HG03175 (cell line): ENCODE measurements around the gene KLHL40.
"Not testable (repeated sequence)": the region's sequence is repeated elsewhere in the genome, so short reads cannot be mapped to it uniquely, and the experiment has no call there.

Source experiments
- ATAC-seq: cut with Tn5 transposase; IDR thresholded peaks from one replicate; pipeline ENCODE4 v1.9.1; 2021; ENCODE audit warnings: mild to moderate bottlenecking, moderate library complexity; ENCODE audit not compliant: unreplicated experiment

KLHL40 gene

GRCh38 chr3:42717306-42717705 is 32.0 kb downstream of the KLHL40 start:
- ATAC-seq, result no peak

- no peak for ATAC-seq
These were observed 33.0 kb downstream of the KLHL40 start for GRCh38 chr3:42718338-42718737.

DNA sequence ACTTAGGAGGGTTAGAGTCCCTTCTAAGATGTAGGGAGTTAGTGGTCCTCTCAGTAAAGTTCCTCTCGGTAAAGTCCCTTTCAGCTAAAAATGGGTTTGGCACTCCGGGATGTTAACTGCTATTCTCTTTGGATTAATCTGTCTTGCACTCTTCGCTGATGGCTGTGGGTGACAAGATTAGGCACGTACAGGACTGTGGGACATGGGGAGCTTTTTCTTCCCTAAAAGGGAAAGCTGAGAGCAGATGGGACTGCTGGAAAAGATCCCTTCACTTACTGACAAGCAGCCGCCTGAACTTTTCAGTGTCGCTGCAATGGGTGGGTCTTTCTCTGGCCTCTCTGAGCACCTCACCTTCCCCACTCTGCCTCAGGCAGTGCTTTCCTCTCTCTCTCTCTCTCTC is 33.7 kb downstream of the KLHL40 start:
- ATAC-seq, result no peak

- no peak for ATAC-seq
These were observed 34.8 kb downstream of the KLHL40 start for GRCh38 chr3:42720126-42720525.

- ATAC-seq, result no peak
These were observed 36.4 kb downstream of the KLHL40 start for GRCh38 chr3:42721690-42722089.

DNA sequence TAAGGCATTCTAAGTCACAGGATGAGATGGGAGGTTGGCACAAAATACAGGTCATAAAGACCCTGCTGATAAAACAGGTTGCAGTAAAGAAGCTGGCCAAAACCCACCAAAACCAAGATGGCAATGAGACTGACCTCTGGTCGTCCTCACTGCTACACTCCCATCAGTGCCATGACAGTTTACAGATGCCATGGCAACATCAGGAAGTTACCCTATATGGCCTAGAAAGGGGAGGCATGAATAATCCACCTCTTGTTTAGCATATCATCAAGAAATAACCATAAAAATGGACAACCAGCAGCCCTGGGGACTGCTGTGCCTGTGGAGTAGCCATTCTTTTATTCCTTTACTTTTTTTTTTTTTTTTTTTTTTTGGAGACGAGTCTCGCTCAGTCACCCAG is 37.1 kb downstream of the KLHL40 start:
- not testable (repeated sequence) for ATAC-seq

- ATAC-seq, result no peak
These were observed 37.9 kb downstream of the KLHL40 start for GRCh38 chr3:42723219-42723618.

DNA sequence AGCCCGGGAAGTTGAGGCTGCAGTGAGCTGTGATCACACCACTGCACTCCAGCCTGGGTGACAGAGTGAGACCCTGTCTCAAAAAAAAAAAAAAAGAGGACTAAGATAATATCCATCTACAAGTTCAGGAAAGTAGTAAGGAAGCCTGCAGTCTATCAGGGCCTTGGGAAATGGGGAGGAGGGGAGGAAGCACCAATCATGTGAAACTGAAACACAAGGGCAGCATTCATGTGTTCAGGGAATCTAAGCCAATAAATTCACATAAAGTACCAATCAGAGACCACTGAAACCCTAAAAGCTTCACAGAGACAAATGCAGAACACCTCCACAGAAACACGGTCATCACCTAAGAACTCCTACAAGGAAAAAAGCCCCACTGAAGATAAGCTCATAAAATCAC is 40.1 kb downstream of the KLHL40 start:
- no peak for ATAC-seq

DNA sequence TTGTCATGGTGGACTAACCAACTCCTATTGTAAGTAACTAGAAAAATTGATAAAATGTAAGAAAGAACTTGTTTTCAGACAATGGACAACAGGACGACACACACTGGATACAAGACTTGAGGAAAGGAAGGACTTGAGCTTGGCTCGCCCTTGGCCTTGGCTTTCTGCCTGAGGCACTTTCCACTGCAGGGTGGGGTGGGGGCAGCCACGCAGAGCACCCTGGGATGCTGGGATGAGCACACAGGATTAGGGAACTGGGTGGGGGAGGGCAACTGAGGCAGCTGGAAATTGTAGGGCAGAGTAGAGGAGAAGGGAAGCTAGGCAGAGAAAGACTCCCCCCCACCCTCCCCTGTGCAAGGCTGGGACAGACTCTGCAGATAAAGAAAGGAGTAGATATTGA is 42.7 kb downstream of the KLHL40 start:
- no peak for ATAC-seq

GRCh38 chr3:42728668-42729364 is 43.5 kb downstream of the KLHL40 start:
- ATAC-seq, result no peak

DNA sequence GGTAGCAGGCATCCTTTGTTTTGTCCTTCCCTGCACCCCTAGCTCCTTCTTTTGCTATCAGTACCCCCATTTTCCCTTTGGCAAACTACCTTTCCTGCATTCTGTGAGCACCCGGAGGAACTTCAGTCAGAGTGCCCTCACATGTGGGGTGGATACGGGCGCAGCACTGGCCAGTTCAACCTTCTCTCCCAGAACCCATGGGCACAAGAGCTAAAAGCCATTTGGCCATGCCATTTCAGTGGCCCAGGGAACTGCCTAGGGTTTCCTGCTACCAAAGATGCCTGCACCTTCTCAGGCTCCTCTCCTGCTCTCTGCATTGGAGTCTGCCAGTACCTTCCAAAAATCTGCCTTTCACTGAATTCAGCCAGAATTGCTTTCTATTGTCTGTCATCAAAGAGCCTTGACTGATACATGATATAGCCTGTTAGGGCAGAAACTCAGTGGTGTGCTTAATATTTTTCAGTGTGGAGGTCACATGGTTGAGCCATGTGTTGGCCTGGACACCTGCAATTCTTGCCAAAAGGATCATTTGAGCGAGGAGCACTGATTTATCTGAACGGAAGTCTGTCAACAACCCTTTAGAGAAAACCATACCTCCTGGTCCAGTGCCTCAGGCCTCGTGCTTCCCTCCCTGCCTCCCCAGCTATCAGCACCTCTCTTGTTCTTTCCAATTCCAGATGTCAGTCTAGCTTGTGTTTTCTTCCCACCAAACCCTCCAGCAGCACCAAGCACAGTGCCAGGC is 44.2 kb downstream of the KLHL40 start:
- no peak for ATAC-seq

DNA sequence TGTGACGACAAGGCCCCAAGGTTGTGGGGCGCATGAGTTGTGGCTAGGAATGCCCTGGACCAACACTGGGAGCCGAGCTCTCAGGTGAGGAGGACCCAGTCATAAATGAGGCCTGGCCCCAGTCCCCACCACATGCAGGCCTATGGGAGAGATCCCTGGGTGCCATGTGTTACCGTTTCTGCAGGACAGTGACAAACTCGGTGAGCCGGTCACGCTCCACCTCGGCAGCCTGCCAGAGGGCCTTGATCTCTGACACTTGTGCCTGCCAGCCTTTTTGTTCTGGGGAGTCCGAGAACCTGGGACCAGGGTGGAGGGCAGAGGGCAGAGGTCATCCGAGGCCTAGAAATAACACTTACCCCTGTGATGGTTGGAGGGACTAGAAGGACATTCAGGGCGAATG is 45.0 kb downstream of the KLHL40 start:
- no peak for ATAC-seq

- ATAC-seq, result no peak
These were observed 45.5 kb downstream of the KLHL40 start for GRCh38 chr3:42730706-42731420.

GRCh38 chr3:42731476-42732195 is 46.3 kb downstream of the KLHL40 start:
- ATAC-seq, result no peak

- ATAC-seq, result no peak
These were observed 47.0 kb downstream of the KLHL40 start for GRCh38 chr3:42732196-42732828.

DNA sequence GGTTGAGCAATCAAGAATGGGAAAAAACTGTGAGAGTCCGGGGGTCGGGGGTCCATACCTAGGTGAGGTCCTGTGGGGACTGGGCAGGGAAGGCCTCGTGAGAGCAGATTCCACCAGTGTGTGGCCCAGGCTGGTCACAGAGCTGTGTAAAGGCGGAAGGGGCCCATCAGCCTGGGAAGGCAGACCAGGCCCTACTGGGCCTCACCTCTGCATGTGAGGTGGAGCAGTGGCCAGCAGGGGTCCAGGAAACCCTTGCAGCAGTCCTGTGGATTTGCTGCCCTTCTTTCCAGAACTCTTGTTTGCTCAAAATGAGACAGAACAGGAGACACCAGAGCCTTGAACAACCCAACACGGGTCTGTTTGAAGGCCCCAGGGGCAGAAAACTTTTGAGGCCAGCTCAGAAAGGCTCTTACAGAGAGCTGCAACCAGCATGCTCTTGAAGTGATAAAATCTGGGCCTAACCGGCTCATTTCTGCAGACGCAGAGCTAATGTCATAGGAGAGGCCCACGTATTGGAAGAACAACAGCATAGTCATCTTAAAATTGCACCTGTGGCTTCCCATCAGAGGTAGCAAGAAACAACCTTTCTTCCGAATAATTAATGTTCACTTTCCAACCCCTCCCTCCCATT is 47.6 kb downstream of the KLHL40 start:
- ATAC-seq, result no peak

DNA sequence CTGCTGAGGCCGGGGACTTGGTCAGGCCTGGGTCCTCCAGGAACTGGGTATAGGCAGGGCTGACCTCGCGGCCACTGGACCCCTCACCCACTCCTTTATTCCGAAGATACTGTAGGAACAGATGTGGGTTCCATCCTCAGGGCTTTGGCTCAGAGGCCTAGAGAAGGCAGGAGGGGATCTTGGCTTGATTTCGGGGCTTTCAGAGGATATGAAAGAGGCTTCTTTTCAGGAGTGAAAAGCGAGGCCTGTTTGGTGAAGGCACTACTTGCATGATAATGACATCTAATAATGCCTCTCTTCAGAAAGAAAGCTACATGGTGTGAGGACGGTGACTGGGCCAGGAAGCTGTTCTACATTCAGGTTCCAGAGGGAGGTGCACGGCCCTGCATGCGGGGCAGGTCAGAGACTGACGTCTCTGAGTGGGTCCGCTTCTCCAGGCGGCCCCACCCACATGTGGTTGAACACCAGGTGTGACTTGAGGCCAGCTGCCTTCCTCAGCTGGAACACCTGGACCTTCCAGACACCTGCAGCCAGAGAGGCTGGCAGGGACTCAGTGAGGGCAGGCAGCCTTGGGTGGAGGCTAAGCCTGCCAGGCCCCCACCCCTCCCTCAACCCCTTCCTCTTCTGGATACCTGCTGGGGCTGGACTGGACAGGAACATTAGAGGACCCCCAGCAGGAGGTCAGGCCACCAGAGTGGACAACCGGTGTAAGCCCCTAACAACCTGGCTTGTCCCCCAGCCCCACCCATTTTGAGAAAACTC is 48.3 kb downstream of the KLHL40 start:
- no peak for ATAC-seq

GRCh38 chr3:42734263-42734860 is 49.0 kb downstream of the KLHL40 start:
- ATAC-seq, result no peak

DNA sequence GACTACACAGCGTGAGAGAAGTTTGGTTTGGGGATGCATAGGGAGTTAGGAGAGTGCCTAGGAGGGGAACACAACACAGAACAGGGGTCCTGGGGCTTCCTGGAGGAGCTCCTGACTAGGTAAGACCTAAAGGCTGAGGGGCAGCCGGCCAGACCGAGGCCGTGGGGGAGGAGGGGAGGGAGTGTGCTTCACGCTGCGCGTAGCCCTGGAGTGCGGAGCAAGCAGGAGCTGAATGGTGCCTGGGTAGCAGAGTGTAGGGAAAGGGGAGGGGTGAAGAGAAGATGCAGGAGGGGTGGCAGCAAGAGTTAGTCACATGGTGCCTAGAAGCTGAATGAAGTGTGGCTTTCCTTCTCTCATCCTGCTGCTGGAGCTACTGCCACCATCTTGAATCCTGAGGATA is 49.7 kb downstream of the KLHL40 start:
- ATAC-seq, result no peak
